Small intestine (tissue), 7 donors: ENCODE measurements around the gene MMP24. TPM values are rescaled to one million over a fixed set of nuclear protein-coding genes. Genes with fewer than 3 reads are reported as not detected.

Source experiments
- DNase-seq, 2 donors: peaks; one replicate each; pipeline versions ENCODE4 v3.0.0 to v3.0.0-alpha.2; 2013
- FAIRE-seq: peaks from 2 replicates; lab custom pipeline; 2012; peaks lifted over from hg19 to GRCh38; lab: Jason Lieb, UNC
- H3K27ac ChIP-seq, 3 donors: one replicate each; pipeline ENCODE4 v1.5.1; 2013; ENCODE audit warnings: low read length in 2 of 3, mild to moderate bottlenecking in 2 of 3, control low read depth in 1 of 3, inconsistent platforms in 1 of 3, low read depth in 1 of 3, moderate library complexity in 1 of 3
- H3K27me3 ChIP-seq, 3 donors: one replicate each; pipeline ENCODE4 v1.6.1; 2013; ENCODE audit warnings: low read length in 3 of 3, inconsistent platforms in 1 of 3; ENCODE audit not compliant: control insufficient read depth in 3 of 3, insufficient read depth in 3 of 3
- H3K36me3 ChIP-seq, 3 donors: one replicate each; pipeline ENCODE4 v1.6.1; 2013; ENCODE audit warnings: low read length in 3 of 3, inconsistent platforms in 1 of 3, low read depth in 1 of 3, mild to moderate bottlenecking in 1 of 3, moderate library complexity in 1 of 3; ENCODE audit not compliant: control insufficient read depth in 3 of 3, insufficient read depth in 2 of 3
- H3K4me1 ChIP-seq, 3 donors: one replicate each; pipeline ENCODE4 v1.6.1; 2013; ENCODE audit warnings: low read length in 2 of 3, inconsistent platforms in 1 of 3, low read depth in 1 of 3, mild to moderate bottlenecking in 1 of 3, moderate library complexity in 1 of 3; ENCODE audit not compliant: control insufficient read depth in 3 of 3, insufficient read depth in 2 of 3
- H3K4me3 ChIP-seq, 3 donors: one replicate each; pipeline ENCODE4 v1.5.1; 2013; ENCODE audit warnings: low read length in 3 of 3, control low read depth in 1 of 3, inconsistent platforms in 1 of 3, low read depth in 1 of 3, mild to moderate bottlenecking in 1 of 3, moderate library complexity in 1 of 3
- H3K9me3 ChIP-seq, 2 donors: one replicate each; pipeline ENCODE4 v1.6.1; 2013; ENCODE audit warnings: low read depth in 1 of 2, low read length in 1 of 2; ENCODE audit not compliant: control insufficient read depth in 2 of 2, insufficient read depth in 1 of 2
- WGBS, 3 donors: extraction: QIAGEN DNeasy Blood & Tissue Kit; methylation state at CpG; one replicate each; pipeline ENCODE4 v1.1.7; 2013; 5-methylcytosine and 5-hydroxymethylcytosine counted together
- polyA plus RNA-seq, 4 donors: library from polyadenylated mRNA; stranded (reverse) in 3 of 4; unstranded in 1 of 4; fragments of 200-250 nt in 3 of 4; fragments of 120-200 nt in 1 of 4; gene quantifications; one replicate each; pipeline versions ENCODE4 v1.2.1 to v1.2.3, GENCODE V29; 2013
- donor health status: healthy with polysubstance abuse.
- donor health status: control.
- donor health status: control.
- donor health status: Bipolar disorder and iron deficiency.
- donor health status: healthy.

MMP24 gene
- polyA plus RNA-seq, 4 donors = 0.54 to 1.3 (median 0.73) TPM

- H3K4me1 ChIP-seq = peaks cover 0 to 5% (median 0%) of the 10 kb centered on the region in 3 donors
- H3K27me3 ChIP-seq = peaks cover 0 to 21% (median 6%) of the 10 kb centered on the region in 3 donors
- H3K9me3 ChIP-seq = no peaks in the 10 kb centered on the region
- WGBS, 3 donors = 6 to 35% (median 11%) methylated on average over 14 to 74 of the region's 74 CpGs
- DNase-seq (peak; percentile 17 to 76), FAIRE-seq (no peak)
- no peak overlapping the region for H3K27ac ChIP-seq
- H3K36me3 ChIP-seq = no peaks in the 10 kb centered on the region
- peak overlapping the region in 2 of 3 donors; percentile 11 to 78 for H3K4me3 ChIP-seq
These were observed 593 bp downstream of the MMP24 start for GRCh38 chr20:35226884-35227681.

- WGBS, 3 donors = 62 to 65% (median 65%) methylated on average over 2 of the region's 2 CpGs
- FAIRE-seq = no peak
- Histone ChIP-seq H3K4me3 (no peak overlapping the region), H3K36me3 (peaks cover 0 to 8% (median 0%) of the 10 kb centered on the region in 3 donors), H3K27me3 (peaks cover 0 to 2% (median 0%) of the 10 kb centered on the region in 3 donors), H3K9me3 (peaks cover 0 to 4% of the 10 kb centered on the region in 2 donors), H3K4me1 (no peaks in the 10 kb centered on the region), H3K27ac (no peak overlapping the region)
- DNase-seq = no peak
These were observed 6.1 kb downstream of the MMP24 start for GRCh38 chr20:35232575-35232974.

- no peak for DNase-seq
- Histone ChIP-seq H3K4me3 (no peak overlapping the region), H3K4me1 (no peaks in the 10 kb centered on the region), H3K27me3 (no peaks in the 10 kb centered on the region), H3K27ac (no peak overlapping the region), H3K36me3 (peaks cover 0 to 8% (median 0%) of the 10 kb centered on the region in 3 donors), H3K9me3 (peaks cover 0 to 4% of the 10 kb centered on the region in 2 donors)
- FAIRE-seq = no peak
- 92 to 100% (median 95%) methylated on average over 6 of the region's 6 CpGs for WGBS, 3 donors
These were observed 9.4 kb downstream of the MMP24 start for GRCh38 chr20:35235881-35236280.

GRCh38 chr20:35237486-35237885 is 11.0 kb downstream of the MMP24 start:
- H3K27me3 ChIP-seq = no peaks in the 10 kb centered on the region
- H3K36me3 ChIP-seq = peaks cover 0 to 8% (median 0%) of the 10 kb centered on the region in 3 donors
- H3K4me1 ChIP-seq = no peaks in the 10 kb centered on the region
- peaks cover 0 to 4% of the 10 kb centered on the region in 2 donors for H3K9me3 ChIP-seq
- no peak overlapping the region for H3K27ac ChIP-seq
- DNase-seq (no peak), FAIRE-seq (no peak)
- H3K4me3 ChIP-seq = no peak overlapping the region

GRCh38 chr20:35238170-35238569 is 11.7 kb downstream of the MMP24 start:
- DNase-seq (no peak), FAIRE-seq (no peak)
- Histone ChIP-seq H3K27ac (no peak overlapping the region), H3K9me3 (peaks cover 0 to 4% of the 10 kb centered on the region in 2 donors), H3K27me3 (no peaks in the 10 kb centered on the region), H3K36me3 (peaks cover 0 to 8% (median 0%) of the 10 kb centered on the region in 3 donors), H3K4me1 (no peaks in the 10 kb centered on the region), H3K4me3 (no peak overlapping the region)
- WGBS, 3 donors = 82 to 90% (median 86%) methylated on average over 4 of the region's 4 CpGs

GRCh38 chr20:35238735-35239134 is 12.2 kb downstream of the MMP24 start:
- Histone ChIP-seq H3K27ac (no peak overlapping the region), H3K36me3 (peaks cover 0 to 8% (median 0%) of the 10 kb centered on the region in 3 donors), H3K4me3 (no peak overlapping the region), H3K27me3 (no peaks in the 10 kb centered on the region), H3K4me1 (no peaks in the 10 kb centered on the region), H3K9me3 (peaks cover 0 to 4% of the 10 kb centered on the region in 2 donors)
- no peak for DNase-seq
- 74 to 90% (median 77%) methylated on average over 5 of the region's 5 CpGs for WGBS, 3 donors
- FAIRE-seq = no peak

GRCh38 chr20:35240083-35240810 is 13.8 kb downstream of the MMP24 start:
- WGBS, 3 donors = 71 to 79% (median 78%) methylated on average over 5 of the region's 5 CpGs
- Histone ChIP-seq H3K4me3 (no peak overlapping the region), H3K27me3 (no peaks in the 10 kb centered on the region), H3K36me3 (peaks cover 0 to 5% (median 0%) of the 10 kb centered on the region in 3 donors), H3K4me1 (no peaks in the 10 kb centered on the region), H3K27ac (no peak overlapping the region), H3K9me3 (peaks cover 0 to 4% of the 10 kb centered on the region in 2 donors)
- FAIRE-seq (no peak), DNase-seq (no peak)

GRCh38 chr20:35240811-35241293 is 14.4 kb downstream of the MMP24 start:
- FAIRE-seq (no peak), DNase-seq (no peak)
- peaks cover 0 to 2% (median 0%) of the 10 kb centered on the region in 3 donors for H3K36me3 ChIP-seq
- H3K27me3 ChIP-seq = no peaks in the 10 kb centered on the region
- H3K4me3 ChIP-seq = no peak overlapping the region
- 88 to 100% (median 92%) methylated on average over 2 of the region's 2 CpGs for WGBS, 3 donors
- no peak overlapping the region for H3K27ac ChIP-seq
- H3K9me3 ChIP-seq = peaks cover 0 to 4% of the 10 kb centered on the region in 2 donors
- no peaks in the 10 kb centered on the region for H3K4me1 ChIP-seq
